Measurements from ENCODE around the gene SPOP. TPM values are rescaled to one million over a fixed set of nuclear protein-coding genes. Genes with fewer than 3 reads are reported as not detected.
"Not testable (repeated sequence)": the region's sequence is repeated elsewhere in the genome, so short reads cannot be mapped to it uniquely, and the experiment has no call there.

The SPOP gene
- total RNA-seq, 4 donors from 2014 or later: 44.3 to 147 (median 99.0) TPM

- Histone ChIP-seq H3K9me3 (no peaks in the 10 kb centered on the region), H3K27ac (no peak overlapping the region), H3K27me3 (no peaks in the 10 kb centered on the region), H3K4me1 (peaks cover 0 to 5% of the 10 kb centered on the region in 2 donors), H3K36me3 (no peaks in the 10 kb centered on the region), H3K4me3 (no peak overlapping the region)
- intact Hi-C loops (cut with DNase I; ENCODE audit: low total_unique reads): loop anchor here (5.0 kb wide), 2 partner anchors 58 to 123 kb away; partner anchors contain the start of gene NGFR
- DNase-seq: no peak
- no peak for TF ChIP-seq CTCF (IDR thresholded peaks at IDR 0.05)
- no peak for TF ChIP-seq POLR2A (IDR thresholded peaks at IDR 0.05)
Observed at GRCh38 chr17:49554694-49555494, 123.0 kb downstream of the SPOP start.

- H3K27ac ChIP-seq: no peak overlapping the region
- intact Hi-C loops (cut with DNase I; ENCODE audit: low total_unique reads): no loop called here
- peaks cover 0 to 5% of the 10 kb centered on the region in 2 donors for H3K4me1 ChIP-seq
- H3K36me3 ChIP-seq: no peaks in the 10 kb centered on the region
- H3K27me3 ChIP-seq: no peaks in the 10 kb centered on the region
- no peak for DNase-seq
- H3K4me3 ChIP-seq: no peak overlapping the region
- TF ChIP-seq CTCF (IDR thresholded peaks at IDR 0.05): no peak
- TF ChIP-seq POLR2A (IDR thresholded peaks at IDR 0.05): no peak
- H3K9me3 ChIP-seq: no peaks in the 10 kb centered on the region
Observed at GRCh38 chr17:49553676-49554335, 124.1 kb downstream of the SPOP start.

GRCh38 chr17:49552070-49552751 lies 125.7 kb downstream of the SPOP start:
- H3K36me3 ChIP-seq: no peaks in the 10 kb centered on the region
- TF ChIP-seq CTCF (IDR thresholded peaks at IDR 0.05) (no peak), POLR2A (IDR thresholded peaks at IDR 0.05) (no peak)
- no peak overlapping the region for H3K4me3 ChIP-seq
- no peaks in the 10 kb centered on the region for H3K9me3 ChIP-seq
- intact Hi-C loops (cut with DNase I; ENCODE audit: low total_unique reads): no loop called here
- no peak for DNase-seq
- no peaks in the 10 kb centered on the region for H3K27me3 ChIP-seq
- no peak overlapping the region for H3K27ac ChIP-seq
- peaks cover 0 to 5% of the 10 kb centered on the region in 2 donors for H3K4me1 ChIP-seq

DNA sequence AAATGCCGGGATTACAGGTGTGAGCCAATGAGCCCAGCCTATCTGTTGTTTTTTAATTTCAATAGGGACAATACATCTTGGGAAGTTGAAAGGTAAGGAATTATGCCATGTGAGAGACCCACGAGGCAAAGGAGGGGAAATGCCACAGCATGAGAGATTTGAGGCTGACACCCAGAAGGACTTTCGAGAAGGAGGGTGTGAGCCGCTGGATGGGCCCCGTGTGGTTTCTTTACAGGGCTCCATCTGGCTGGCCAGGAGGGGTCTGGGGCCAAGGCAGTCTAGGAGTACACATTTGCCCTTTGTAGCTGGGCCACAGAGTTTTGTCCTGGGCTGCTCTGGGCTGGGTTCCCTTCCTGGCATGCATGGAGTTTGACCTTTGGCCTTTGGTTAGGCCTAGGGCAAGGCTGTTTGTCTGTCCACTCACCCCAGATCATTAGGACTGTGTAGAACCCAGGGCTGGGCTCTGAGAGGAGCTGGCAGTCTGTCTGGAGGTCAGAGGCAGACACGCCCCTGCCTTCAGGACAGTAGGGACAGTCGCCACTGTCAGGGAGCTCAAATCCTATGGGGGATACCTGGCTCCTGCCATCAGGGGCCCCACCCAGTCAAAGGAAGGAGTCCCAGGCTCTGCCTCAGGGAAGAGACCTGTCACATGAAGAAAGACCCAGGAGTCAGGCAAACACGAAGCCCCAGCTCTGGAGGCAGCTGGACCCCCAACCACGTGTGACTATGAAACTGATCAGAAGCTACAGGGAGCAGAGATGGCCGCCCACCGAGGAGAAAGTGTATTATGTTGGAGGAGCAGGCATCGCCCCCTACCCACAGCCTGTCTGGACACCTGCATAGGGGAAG lies 126.5 kb downstream of the SPOP start:
- no peak for TF ChIP-seq CTCF (IDR thresholded peaks at IDR 0.05)
- TF ChIP-seq POLR2A (IDR thresholded peaks at IDR 0.05): no peak
- Histone ChIP-seq H3K4me3 (no peak overlapping the region), H3K9me3 (no peaks in the 10 kb centered on the region), H3K36me3 (no peaks in the 10 kb centered on the region), H3K27ac (no peak overlapping the region), H3K4me1 (peaks cover 0 to 5% of the 10 kb centered on the region in 2 donors), H3K27me3 (no peaks in the 10 kb centered on the region)
- intact Hi-C loops (cut with DNase I; ENCODE audit: low total_unique reads): no loop called here
- DNase-seq: no peak

DNA sequence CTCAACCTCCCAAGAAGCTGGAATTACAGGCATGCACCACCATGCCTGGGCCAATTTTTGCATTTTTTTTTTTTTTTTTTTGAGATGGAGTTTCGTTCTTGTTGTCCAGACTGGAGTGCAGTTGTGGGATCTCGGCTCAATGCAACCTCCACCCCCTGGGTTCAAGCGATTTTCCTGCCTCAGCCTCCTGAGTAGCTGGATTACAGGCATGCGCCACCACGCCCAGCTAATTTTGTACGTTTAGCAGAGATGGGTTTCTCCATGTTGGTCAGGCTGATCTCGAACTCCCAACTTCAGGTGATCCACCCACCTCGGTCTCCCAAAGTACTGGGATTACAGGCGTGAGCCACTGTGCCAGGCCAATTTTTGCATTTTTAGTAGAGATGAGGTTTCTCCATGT lies 127.1 kb downstream of the SPOP start:
- H3K9me3 ChIP-seq; intact Hi-C loops (cut with DNase I; ENCODE audit: low total_unique reads); DNase-seq; H3K27me3 ChIP-seq; H3K27ac ChIP-seq; H3K4me3 ChIP-seq; H3K36me3 ChIP-seq; H3K4me1 ChIP-seq: not testable (repeated sequence)
